Transverse colon (tissue), 4 donors: ENCODE results near the gene P2RX6.

Experiments
- CTCF ChIP-seq, 5 experiments: fragments of 200-600 bp in 3 of 5; fragments of 450-650 bp in 2 of 5; sonication (generic) in 3 of 5; IDR thresholded peaks; 1 replicate in 2 of 5; 2 replicates in 3 of 5; pipeline ENCODE4 v1.5.1; 2016 to 2017; ENCODE audit warnings: antibody characterized with exemption in 5 of 5, inconsistent platforms in 3 of 5, mild to moderate bottlenecking in 2 of 5, moderate library complexity in 1 of 5
- POLR2A ChIP-seq: fragments of 450-650 bp; IDR thresholded peaks from one replicate; pipeline ENCODE4 v1.6.1; 2016; ENCODE audit warnings: antibody characterized with exemption, mild to moderate bottlenecking, moderate library complexity
- POLR2AphosphoS5 ChIP-seq, 3 donors: sonication (generic); formaldehyde crosslinking; IDR thresholded peaks; one replicate each; pipeline ENCODE4 v1.6.1; 2016; ENCODE audit warnings: antibody characterized with exemption in 3 of 3

DNA sequence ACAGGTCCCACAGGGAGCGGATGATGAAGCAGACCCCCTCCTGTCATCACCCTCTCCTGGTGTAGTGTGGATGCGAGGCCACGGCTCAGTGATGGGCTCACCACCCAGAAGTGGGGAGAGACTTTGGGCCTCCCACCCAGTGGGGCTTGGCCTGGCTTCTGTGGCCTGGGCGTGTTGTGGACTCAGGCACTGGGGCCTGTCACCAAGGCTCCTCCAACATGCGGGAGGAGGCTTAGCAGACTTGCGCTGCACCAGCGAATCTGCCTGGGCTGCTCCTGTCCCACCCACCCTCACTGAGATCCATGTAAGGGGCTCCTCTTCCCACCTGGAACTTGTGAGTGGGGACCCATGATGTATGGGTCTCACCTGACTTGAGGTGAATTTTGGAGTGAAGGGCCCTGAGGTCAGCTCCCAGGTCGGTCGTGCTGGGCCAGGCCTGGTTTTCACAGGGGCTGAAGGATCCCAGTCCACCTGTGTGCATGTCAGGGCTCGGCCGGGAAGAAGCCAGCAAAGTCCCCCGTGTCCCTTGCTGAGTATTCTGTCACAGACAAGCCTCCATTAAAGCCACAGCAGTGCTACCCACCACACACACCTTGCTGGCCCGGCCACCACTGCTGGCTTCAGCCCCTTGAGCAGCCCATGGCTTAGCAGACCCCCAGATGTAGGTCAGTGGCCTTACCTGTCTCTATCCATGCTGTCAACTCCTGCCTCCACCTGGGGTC lies 17.3 kb upstream of the P2RX6 start:
- no peak for TF ChIP-seq POLR2A
- no peak for TF ChIP-seq POLR2AphosphoS5 (IDR thresholded peaks at IDR 0.05)
- TF ChIP-seq CTCF (IDR thresholded peaks at IDR 0.05), result no peak
